SH-SY5Y (cell line): ENCODE measurements around the gene HIVEP3.

Experiments used
- GATA2 ChIP-seq: IDR thresholded peaks from 2 replicates; pipeline ENCODE4 v1.6.1; 2011; ENCODE audit warnings: mild to moderate bottlenecking, low read depth, low read length
- GATA3 ChIP-seq: IDR thresholded peaks from 2 replicates; pipeline ENCODE4 v1.6.1; 2011; ENCODE audit warnings: low read depth, mild to moderate bottlenecking, low read length, moderate library complexity

DNA sequence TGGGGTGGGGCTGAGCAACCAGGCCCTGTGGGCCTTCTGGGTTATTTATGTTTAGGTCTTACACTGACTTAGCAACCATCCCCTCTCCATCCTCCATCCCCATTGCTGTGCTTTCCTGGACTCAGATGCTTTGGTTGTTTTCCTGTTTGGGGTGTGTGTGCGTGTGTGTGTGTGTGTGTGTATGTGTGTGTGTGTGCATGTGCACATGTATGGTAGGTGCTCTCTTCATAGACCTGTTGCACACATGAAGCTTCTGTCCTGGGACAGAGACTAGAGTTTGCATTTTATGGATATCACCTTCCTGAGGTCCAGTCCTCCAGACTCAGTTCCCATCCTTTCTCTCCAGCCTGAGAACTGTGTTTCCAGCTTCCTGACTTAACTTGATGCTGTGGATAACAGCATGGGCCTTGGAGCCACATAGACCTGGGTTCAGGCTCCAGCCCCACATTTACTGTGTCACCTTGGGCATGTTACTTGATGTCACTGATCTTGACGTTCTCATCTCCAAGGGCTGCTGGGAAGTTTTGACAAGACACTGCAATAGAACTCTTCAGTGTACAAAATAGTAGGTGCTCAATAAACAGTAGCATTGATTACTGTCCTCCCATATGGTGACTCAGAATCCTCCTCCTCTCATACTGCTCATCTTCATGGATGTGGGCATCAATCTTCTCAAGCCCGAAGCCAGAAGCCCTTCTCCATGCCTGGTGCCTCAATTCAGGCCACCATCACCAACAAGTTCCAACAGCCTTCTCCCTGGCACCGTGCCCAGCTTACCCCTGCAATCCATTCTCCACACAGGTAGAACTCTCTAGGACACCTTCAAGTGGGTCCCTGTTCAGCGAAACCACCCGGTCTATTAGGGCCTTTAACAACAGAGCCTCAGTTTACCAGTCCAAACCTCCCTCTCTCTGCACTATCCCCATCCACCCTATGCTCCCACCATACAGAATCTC, 252.5 kb downstream of the HIVEP3 start:
- TF ChIP-seq GATA3 (no peak), GATA2 (no peak)
